Fibroblast of pulmonary artery (primary cell): ENCODE results near the gene ZGLP1.
"Not testable (repeated sequence)": the region's sequence is repeated elsewhere in the genome, so short reads cannot be mapped to it uniquely, and the experiment has no call there.

Source experiments
- DNase-seq: peaks from one replicate; pipeline ENCODE4 v3.0.0-alpha.2; 2010; ENCODE audit warnings: low read depth
- H3K4me3 ChIP-seq: replicated peaks from 2 replicates; pipeline ENCODE4 v1.5.1; 2011; ENCODE audit warnings: low read depth, mild to moderate bottlenecking, control low read depth, low read length, moderate library complexity
- TF ChIP-seq, protein P1 (sequence below): IDR thresholded peaks from 2 replicates; pipeline ENCODE4 v1.5.1; 2011; ENCODE audit warnings: mild to moderate bottlenecking, control low read depth, low read length, inconsistent platforms; ENCODE audit errors: missing control alignments

The ZGLP1 gene

DNA sequence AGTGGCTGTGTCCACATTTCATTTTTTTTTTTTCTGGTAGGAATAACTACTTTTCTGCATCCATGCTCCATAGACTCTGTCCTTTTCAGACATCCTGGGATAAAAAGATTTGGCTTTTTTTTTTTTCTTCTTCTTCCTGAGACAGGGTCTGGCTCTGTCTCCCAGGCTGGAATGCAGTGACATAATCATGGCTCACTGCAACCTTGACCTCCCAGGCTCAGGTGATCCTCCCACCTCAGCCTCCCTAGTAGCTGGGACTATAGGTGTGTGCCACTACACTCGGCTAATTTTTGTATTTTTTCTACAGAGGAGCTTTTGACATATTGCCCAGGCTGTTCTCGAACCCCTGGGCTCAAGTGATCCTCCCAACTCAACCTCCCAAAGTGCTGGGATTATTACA is 33.9 kb upstream of the ZGLP1 start:
- H3K4me3 ChIP-seq = no peak overlapping the region
- DNase-seq = no peak
- TF ChIP-seq, protein P1, sequence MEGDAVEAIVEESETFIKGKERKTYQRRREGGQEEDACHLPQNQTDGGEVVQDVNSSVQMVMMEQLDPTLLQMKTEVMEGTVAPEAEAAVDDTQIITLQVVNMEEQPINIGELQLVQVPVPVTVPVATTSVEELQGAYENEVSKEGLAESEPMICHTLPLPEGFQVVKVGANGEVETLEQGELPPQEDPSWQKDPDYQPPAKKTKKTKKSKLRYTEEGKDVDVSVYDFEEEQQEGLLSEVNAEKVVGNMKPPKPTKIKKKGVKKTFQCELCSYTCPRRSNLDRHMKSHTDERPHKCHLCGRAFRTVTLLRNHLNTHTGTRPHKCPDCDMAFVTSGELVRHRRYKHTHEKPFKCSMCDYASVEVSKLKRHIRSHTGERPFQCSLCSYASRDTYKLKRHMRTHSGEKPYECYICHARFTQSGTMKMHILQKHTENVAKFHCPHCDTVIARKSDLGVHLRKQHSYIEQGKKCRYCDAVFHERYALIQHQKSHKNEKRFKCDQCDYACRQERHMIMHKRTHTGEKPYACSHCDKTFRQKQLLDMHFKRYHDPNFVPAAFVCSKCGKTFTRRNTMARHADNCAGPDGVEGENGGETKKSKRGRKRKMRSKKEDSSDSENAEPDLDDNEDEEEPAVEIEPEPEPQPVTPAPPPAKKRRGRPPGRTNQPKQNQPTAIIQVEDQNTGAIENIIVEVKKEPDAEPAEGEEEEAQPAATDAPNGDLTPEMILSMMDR = no peak

DNA sequence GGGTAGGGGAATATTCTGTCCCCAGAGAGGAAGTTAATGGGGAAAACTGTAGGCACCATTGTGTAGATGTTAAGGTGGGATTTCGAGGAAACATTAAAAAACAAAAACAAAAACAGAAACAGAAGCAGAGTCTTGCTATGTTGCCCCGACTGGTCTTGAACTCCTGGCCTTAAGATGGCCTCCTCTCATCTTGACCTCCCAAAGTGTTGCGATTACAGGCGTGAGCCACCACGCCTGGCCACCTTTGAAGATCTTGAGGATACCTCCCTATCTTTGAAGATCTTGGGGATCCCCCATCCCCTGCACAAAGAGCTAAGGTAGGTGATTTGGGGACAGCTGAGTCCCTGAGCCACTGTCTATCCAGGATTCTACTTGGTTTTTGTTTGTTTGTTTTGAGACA is 30.4 kb upstream of the ZGLP1 start:
- TF ChIP-seq, protein P1 = no peak
- no peak for DNase-seq
- no peak overlapping the region for H3K4me3 ChIP-seq

DNA sequence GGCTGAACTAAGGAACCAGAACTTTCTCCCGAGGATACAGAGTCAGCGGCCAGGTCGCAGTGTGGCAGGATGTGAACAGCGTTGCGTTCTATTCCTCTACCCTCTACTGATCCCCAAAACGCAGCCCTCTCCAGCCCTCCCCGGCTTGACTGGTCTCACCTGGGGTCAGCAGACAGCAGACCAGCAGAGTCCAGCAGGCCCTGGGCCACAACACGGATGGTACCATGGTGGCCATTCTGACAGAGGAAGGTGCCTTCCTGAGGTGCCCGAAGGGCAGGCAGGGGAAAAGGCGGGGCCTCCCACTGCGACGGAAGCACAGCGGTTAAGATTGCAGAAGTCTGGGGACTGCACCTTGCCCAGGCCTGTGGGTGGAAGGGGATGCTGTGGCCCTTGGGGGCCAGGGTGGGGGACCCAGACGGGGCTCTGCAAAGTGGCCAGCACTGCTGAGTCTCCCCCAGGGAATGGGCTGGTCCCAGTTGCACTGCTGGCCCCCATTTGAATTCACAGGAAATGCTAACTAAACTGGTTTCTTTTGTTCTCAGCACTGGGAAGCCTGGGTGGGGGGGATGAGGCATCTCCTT is 29.9 kb upstream of the ZGLP1 start, which contains the start of gene ICAM3:
Gene ICAM3 (minus strand): TSS at position 245 of the 581 bp plus-strand sequence. CDS start 10 bp downstream, at position 235.
- no peak for DNase-seq
- H3K4me3 ChIP-seq = no peak within 1 kb of the TSS
- TF ChIP-seq, protein P1 = no peak

DNA sequence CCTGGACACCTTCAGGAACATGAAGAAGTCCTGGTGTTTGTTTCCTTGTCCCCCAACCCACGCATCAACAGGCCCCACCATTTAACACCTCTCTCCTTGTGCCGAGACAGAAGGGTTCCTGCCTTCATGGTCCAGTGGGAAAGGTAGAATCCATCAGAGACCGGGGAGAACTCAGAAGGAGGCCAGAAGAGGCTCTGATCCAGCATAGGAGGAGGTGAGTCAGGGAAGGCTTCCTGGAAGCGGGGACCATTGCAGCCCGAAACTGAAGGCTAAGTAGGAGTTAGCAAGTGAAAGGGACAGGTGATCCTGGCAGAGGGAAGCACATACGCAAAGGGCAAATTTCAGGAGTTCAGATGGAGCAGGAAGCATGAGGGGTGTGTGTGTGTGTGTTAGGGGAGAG is 29.3 kb upstream of the ZGLP1 start:
- H3K4me3 ChIP-seq = no peak overlapping the region
- TF ChIP-seq, protein P1 = no peak
- DNase-seq = no peak

DNA sequence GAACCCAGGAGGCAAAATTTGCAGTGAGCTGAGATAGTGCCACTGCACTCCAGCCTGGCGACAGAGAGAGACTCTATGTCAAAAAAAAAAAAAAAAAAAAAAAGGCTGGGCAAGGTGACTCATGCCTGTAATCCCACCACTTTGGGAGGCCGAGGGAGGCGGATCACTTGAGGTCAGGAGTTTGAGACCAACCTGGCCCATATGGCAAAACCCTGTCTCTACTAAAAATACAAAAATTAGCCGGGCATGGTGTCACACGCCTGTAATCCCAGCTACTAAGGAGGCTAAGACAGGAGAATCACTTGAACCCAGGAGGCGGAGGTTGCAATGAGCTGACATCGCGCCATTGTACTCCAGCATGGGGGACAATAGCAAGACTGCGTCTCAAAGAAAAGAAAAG is 27.1 kb upstream of the ZGLP1 start:
- H3K4me3 ChIP-seq, DNase-seq: not testable (repeated sequence)

DNA sequence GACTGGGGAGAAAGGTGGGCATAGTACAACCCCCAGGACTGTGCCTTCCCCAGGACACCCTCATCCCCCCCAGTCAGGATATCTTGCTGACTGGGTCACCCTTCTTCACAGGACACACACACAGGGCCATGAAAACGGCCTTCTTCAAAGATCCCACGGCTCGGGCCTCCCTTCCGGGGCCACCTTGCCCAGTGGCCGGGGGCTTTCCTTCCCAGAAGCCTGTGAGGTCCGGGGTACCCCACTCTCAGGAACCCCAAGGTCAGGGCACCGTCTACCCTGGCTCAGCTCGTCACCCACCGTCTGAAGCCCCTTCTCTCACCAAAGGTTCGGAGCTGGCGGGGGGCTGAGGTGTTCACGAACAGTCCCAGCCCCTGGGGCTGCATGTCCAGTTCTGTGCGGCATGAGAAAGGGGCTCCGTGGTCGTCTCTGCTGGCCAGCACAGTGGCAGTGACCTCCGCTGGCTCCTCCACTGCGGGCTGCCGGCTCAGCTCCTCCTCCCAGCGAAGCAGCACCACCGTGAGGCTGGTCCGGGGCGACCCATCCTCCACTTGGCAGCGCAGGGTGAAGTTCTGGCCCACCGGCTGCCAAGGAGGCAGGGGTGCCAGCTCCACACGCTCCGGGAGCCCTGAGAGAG is 25.9 kb upstream of the ZGLP1 start:
- H3K4me3 ChIP-seq = no peak overlapping the region
- no peak for DNase-seq
- TF ChIP-seq, protein P1 = no peak

DNA sequence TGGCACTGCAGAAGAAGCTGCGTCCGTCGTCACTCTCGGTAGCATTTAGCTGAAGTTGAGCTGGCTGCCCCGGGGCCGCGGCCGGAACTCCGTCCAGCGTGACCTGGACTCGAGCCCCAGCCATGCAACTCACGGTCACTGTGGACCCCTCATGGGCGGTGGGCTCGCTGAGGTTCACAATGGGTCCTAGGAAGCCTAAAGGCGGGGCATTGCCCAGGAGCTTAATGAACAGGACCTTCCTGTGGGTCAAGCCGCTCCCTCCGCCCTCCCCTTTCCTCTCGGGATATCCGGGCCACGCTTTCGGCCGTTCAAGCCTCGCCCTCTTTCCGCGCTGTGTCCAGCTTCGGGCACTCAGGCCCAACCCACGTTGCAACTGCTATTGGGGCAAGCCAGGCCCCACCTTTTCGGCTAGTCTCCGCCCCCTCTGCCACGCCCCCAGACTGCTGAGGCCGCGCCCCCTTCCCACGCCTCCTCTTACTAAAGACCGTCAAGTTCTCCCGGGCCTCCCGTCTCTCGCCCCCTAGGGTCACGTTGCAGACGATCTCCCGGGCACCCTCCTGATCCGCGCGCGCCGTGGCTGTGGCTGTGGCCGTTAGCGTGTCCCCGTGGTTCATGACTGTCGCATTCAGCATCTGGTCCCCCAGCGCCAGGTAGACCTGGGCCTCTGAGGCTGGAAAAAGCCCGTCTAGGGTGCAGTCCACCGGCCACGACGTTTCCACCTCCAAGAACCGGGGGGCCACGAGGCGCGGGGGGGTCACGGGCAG is 25.2 kb upstream of the ZGLP1 start:
- DNase-seq = peak; percentile 97
- TF ChIP-seq, protein P1 = peak; percentile 8
- peak overlapping the region; percentile 90 for H3K4me3 ChIP-seq
